Keratinocyte (primary cell): ENCODE results near the gene SYNGR1. TPM values are rescaled to one million over a fixed set of nuclear protein-coding genes. Genes with fewer than 3 reads are reported as not detected.

Experiments used
- DNase-seq: peaks from one replicate; pipeline ENCODE4 v3.0.0-alpha.2; 2011; ENCODE audit warnings: low read depth, missing footprints, low spot score
- FAIRE-seq: peaks from 2 replicates; lab custom pipeline; 2011; peaks lifted over from hg19 to GRCh38; lab: Jason Lieb, UNC
- H2AFZ ChIP-seq: 2 replicates; pipeline ENCODE4 v1.6.0; 2012; ENCODE audit warnings: low read length, control low read depth, inconsistent platforms; ENCODE audit not compliant: control insufficient read depth
- H3K27ac ChIP-seq: 2 replicates; pipeline ENCODE4 v1.5.1; 2011; ENCODE audit warnings: low read length; ENCODE audit not compliant: control insufficient read depth, insufficient read depth
- H3K27me3 ChIP-seq: 3 replicates; pipeline ENCODE4 v1.6.0; 2011; ENCODE audit warnings: low read length; ENCODE audit not compliant: control insufficient read depth, insufficient read depth; ENCODE audit errors: extremely low read depth
- H3K36me3 ChIP-seq, 2 experiments: 2 replicates in 1 of 2; 3 replicates in 1 of 2; pipeline ENCODE4 v1.5.1; 2011; ENCODE audit warnings: low read length in 2 of 2, mild to moderate bottlenecking in 1 of 2; ENCODE audit not compliant: control insufficient read depth in 2 of 2, insufficient read depth in 2 of 2; ENCODE audit errors: extremely low read depth in 1 of 2
- H3K4me1 ChIP-seq: 3 replicates; pipeline ENCODE4 v1.5.1; 2011; ENCODE audit warnings: low read length; ENCODE audit not compliant: control insufficient read depth, insufficient read depth; ENCODE audit errors: extremely low read depth
- H3K4me2 ChIP-seq: 3 replicates; pipeline ENCODE4 v1.6.0; 2011; ENCODE audit warnings: low read depth, low read length; ENCODE audit not compliant: control insufficient read depth, insufficient read depth; ENCODE audit errors: extremely low read depth
- H3K4me3 ChIP-seq, 3 experiments: fragments of 200-600 bp in 1 of 3; sonication (generic) in 1 of 3; 2 replicates in 2 of 3; 3 replicates in 1 of 3; pipeline ENCODE4 v1.5.1; 2011 to 2016; ENCODE audit warnings: low read length in 3 of 3, mild to moderate bottlenecking in 3 of 3, control low read depth in 2 of 3, inconsistent platforms in 1 of 3, low read depth in 1 of 3, mixed read lengths in 1 of 3, mixed run types in 1 of 3, moderate library complexity in 1 of 3; ENCODE audit not compliant: control insufficient read depth in 2 of 3, insufficient read depth in 2 of 3; ENCODE audit errors: extremely low read depth in 1 of 3
- H3K79me2 ChIP-seq: 2 replicates; pipeline ENCODE4 v1.6.0; 2012; ENCODE audit warnings: low read length; ENCODE audit not compliant: control insufficient read depth, insufficient read depth
- H3K9ac ChIP-seq: 3 replicates; pipeline ENCODE4 v1.6.0; 2011; ENCODE audit warnings: low read length; ENCODE audit not compliant: control insufficient read depth, insufficient read depth; ENCODE audit errors: extremely low read depth
- H3K9me1 ChIP-seq: 3 replicates; pipeline ENCODE4 v1.6.0; 2011; ENCODE audit warnings: low read length; ENCODE audit not compliant: control insufficient read depth, insufficient read depth; ENCODE audit errors: extremely low read depth
- H3K9me3 ChIP-seq: 2 replicates; pipeline ENCODE4 v1.5.1; 2012; ENCODE audit warnings: low read depth, low read length; ENCODE audit not compliant: control insufficient read depth
- H4K20me1 ChIP-seq: 3 replicates; pipeline ENCODE4 v1.6.0; 2011; ENCODE audit warnings: low read length; ENCODE audit not compliant: control insufficient read depth, insufficient read depth; ENCODE audit errors: extremely low read depth
- EZH2 ChIP-seq: IDR thresholded peaks from one replicate; pipeline ENCODE4 v1.6.1; 2012; ENCODE audit warnings: inconsistent platforms, mild to moderate bottlenecking, low read length, moderate library complexity
- dilution Hi-C: fragments of 300-500 bp; cut with MboI; formaldehyde crosslinking; loops from one replicate; pipeline ENCODE4 v1.7.0; 2020; ENCODE audit warnings: low sequenced_read_pairs; ENCODE audit not compliant: extremely low pct_ligation_motif_present
- polyA plus RNA-seq, 5 experiments: library from polyadenylated mRNA; depleted of rRNA in 3 of 5; stranded (reverse) in 3 of 5; stranded (forward) in 1 of 5; unstranded in 1 of 5; fragments of >200 nt; gene quantifications; 1 replicate in 1 of 5; 2 replicates in 3 of 5; 3 replicates in 1 of 5; pipeline versions ENCODE4 v1.2.1 to v1.2.3, GENCODE V29; 2011 to 2012; ENCODE audit warnings: missing spikeins in 2 of 5, low read depth in 1 of 5, low replicate concordance in 1 of 5
- TF ChIP-seq, protein P1 (sequence below), 3 experiments: IDR thresholded peaks in 1 of 3; conservative IDR thresholded peaks in 1 of 3; optimal IDR thresholded peaks in 1 of 3; 2 replicates in 2 of 3; 3 replicates in 1 of 3; pipeline versions ENCODE3 to v1.5.1; 2011; ENCODE audit warnings: low read length in 3 of 3, mild to moderate bottlenecking in 3 of 3, moderate library complexity in 2 of 3, control low read depth in 1 of 3, inconsistent platforms in 1 of 3; ENCODE audit not compliant: insufficient read depth in 2 of 3; ENCODE audit errors: extremely low read depth in 1 of 3

SYNGR1 gene
- polyA plus RNA-seq, 1 donor (not counting 4 experiments of a cell fraction or from before 2014, with no cell fraction given) = 0.63 TPM

DNA sequence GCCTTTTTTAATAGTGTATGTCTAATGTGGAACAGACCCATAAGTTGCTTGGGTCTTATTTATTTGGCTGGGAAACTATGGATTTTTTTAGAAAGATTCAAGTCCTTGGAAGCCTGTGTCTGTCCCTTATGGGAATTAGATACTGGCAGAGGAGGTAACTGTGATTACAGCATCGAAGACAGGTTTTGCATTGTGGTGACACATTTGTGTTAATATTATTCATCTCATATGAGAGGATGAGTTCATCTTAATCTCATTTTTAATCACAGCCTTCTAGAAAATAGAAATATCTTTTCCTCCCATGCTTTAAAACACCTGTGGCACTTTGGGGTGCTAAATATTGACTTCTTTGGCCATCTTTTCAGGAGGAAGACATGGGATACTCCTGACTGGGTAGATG, 59.0 kb downstream of the SYNGR1 start:
- no peak for DNase-seq
- H3K36me3 ChIP-seq = peaks cover 0 to 3% of the 10 kb centered on the region in 2 experiments
- peaks cover 13% of the 10 kb centered on the region for H3K79me2 ChIP-seq
- dilution Hi-C loops = no loop called here
- no peaks in the 10 kb centered on the region for H3K9me1 ChIP-seq
- H3K4me2 ChIP-seq = peak overlapping the region; percentile 62
- no peaks in the 10 kb centered on the region for H4K20me1 ChIP-seq
- no peaks in the 10 kb centered on the region for H3K9me3 ChIP-seq
- TF ChIP-seq, protein P1, sequence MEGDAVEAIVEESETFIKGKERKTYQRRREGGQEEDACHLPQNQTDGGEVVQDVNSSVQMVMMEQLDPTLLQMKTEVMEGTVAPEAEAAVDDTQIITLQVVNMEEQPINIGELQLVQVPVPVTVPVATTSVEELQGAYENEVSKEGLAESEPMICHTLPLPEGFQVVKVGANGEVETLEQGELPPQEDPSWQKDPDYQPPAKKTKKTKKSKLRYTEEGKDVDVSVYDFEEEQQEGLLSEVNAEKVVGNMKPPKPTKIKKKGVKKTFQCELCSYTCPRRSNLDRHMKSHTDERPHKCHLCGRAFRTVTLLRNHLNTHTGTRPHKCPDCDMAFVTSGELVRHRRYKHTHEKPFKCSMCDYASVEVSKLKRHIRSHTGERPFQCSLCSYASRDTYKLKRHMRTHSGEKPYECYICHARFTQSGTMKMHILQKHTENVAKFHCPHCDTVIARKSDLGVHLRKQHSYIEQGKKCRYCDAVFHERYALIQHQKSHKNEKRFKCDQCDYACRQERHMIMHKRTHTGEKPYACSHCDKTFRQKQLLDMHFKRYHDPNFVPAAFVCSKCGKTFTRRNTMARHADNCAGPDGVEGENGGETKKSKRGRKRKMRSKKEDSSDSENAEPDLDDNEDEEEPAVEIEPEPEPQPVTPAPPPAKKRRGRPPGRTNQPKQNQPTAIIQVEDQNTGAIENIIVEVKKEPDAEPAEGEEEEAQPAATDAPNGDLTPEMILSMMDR (optimal IDR thresholded peaks at IDR 0.05 in 1 of 3, IDR thresholded peaks at IDR 0.05 in 1 of 3, conservative IDR thresholded peaks at IDR 0.05 in 1 of 3; ENCODE audit: extremely low read depth in 1 of 3, insufficient read depth in 2 of 3, low read length in 3 of 3) = no peak
- no peak for TF ChIP-seq EZH2
- H3K4me3 ChIP-seq = no peak overlapping the region
- no peak overlapping the region for H3K9ac ChIP-seq
- H3K4me1 ChIP-seq = peaks cover 12% of the 10 kb centered on the region
- FAIRE-seq = no peak
- H3K27me3 ChIP-seq = no peaks in the 10 kb centered on the region
- no peak overlapping the region for H2AFZ ChIP-seq
- H3K27ac ChIP-seq = peak overlapping the region; percentile 56

DNA sequence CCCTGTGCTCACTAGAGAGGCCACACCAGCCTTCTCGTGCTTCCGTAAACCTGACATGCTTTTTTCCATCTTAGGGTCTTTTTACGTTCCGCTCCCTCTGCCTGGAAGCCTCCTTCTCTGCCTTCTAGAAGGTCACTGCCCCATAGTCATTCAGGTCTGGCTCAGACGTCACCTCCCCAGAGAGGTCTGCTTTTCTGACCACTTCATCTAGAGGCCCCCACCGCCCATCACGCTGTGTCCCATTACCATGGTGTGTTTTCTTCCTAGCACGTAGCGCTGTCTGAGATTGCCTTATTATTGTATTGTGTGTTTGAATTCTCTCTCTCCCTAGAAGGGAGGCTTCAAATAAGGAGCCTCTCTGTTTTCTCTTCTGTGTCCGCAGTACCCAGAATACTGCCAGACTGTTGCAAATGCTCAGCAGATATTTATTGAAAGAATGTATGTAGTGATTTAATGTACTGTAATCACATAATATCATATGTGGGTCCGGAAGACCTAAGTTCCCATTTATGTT, 59.8 kb downstream of the SYNGR1 start:
- Histone ChIP-seq H3K79me2 (peaks cover 10% of the 10 kb centered on the region), H3K4me1 (peaks cover 12% of the 10 kb centered on the region), H3K9ac (no peak overlapping the region), H3K4me3 (no peak overlapping the region), H3K27ac (no peak overlapping the region), H4K20me1 (no peaks in the 10 kb centered on the region), H3K9me3 (no peaks in the 10 kb centered on the region), H3K4me2 (no peak overlapping the region), H3K36me3 (peaks cover 0 to 3% of the 10 kb centered on the region in 2 experiments), H3K9me1 (no peaks in the 10 kb centered on the region), H2AFZ (no peak overlapping the region), H3K27me3 (no peaks in the 10 kb centered on the region)
- FAIRE-seq (no peak), DNase-seq (no peak)
- no peak for TF ChIP-seq EZH2
- TF ChIP-seq, protein P1 (optimal IDR thresholded peaks at IDR 0.05 in 1 of 3, IDR thresholded peaks at IDR 0.05 in 1 of 3, conservative IDR thresholded peaks at IDR 0.05 in 1 of 3; ENCODE audit: extremely low read depth in 1 of 3, insufficient read depth in 2 of 3, low read length in 3 of 3) = no peak
- dilution Hi-C loops = no loop called here
